A549 (cell line): ENCODE results near the gene ELSPBP1. TPM values are rescaled to one million over a fixed set of nuclear protein-coding genes. Genes with fewer than 3 reads are reported as not detected.

Source experiments
- ATAC-seq, 2 experiments: fragments of 200-7000 bp in 1 of 2; fragments of >200 bp in 1 of 2; cut with Nextera tagmentation in 1 of 2; cut with Tn5 transposase in 1 of 2; 3 replicates each; pipeline versions ENCODE4 v1.8.0 to v1.9.1; 2018 to 2020; ENCODE audit warnings: mild to moderate bottlenecking in 1 of 2, moderate library complexity in 1 of 2
- CTCF ChIA-PET: fragments of 300-600 bp; sonication (Branson Sonifier 250); formaldehyde crosslinking; extraction: SDS; loops from one replicate; lab custom pipeline; 2021; ENCODE audit warnings: antibody characterized with exemption, inconsistent platforms; lab: Yijun Ruan, JAX
- POLR2A ChIA-PET: fragments of 350-600 bp; formaldehyde crosslinking; extraction: SDS; loops from one replicate; lab custom pipeline; 2021; ENCODE audit warnings: antibody characterized with exemption, inconsistent platforms; lab: Yijun Ruan, JAX
- DNase-seq, 2 experiments: peaks; one replicate each; pipeline versions ENCODE4 v3.0.0 to v3.0.0-alpha.2; 2011 to 2016; ENCODE audit warnings: low read depth in 1 of 2, low spot score in 1 of 2
- FAIRE-seq: peaks from 2 replicates; lab custom pipeline; 2011; peaks lifted over from hg19 to GRCh38; lab: Jason Lieb, UNC
- H3K27ac ChIP-seq, 2 experiments: fragments of >200 bp; sonication (Bioruptor Twin); formaldehyde crosslinking; 3 replicates each; pipeline ENCODE4 v1.5.1; 2016 to 2017
- H3K4me1 ChIP-seq: fragments of >200 bp; sonication (Bioruptor Twin); formaldehyde crosslinking; 3 replicates; pipeline ENCODE4 v1.6.1; 2016
- H3K4me2 ChIP-seq: fragments of >200 bp; sonication (Bioruptor Twin); formaldehyde crosslinking; 3 replicates; pipeline ENCODE4 v1.6.1; 2016
- H3K4me3 ChIP-seq: fragments of >200 bp; sonication (Bioruptor Twin); formaldehyde crosslinking; 3 replicates; pipeline ENCODE4 v1.5.1; 2016
- H3K9me3 ChIP-seq: fragments of >200 bp; sonication (Bioruptor Twin); formaldehyde crosslinking; 3 replicates; pipeline ENCODE4 v1.6.1; 2016
- BCL3 ChIP-seq: fragments of >200 bp; sonication (Bioruptor Twin); formaldehyde crosslinking; IDR thresholded peaks from 3 replicates; pipeline ENCODE4 v1.6.1; 2016
- CHD2 ChIP-seq: fragments of 150-350 bp; IDR thresholded peaks from 2 replicates; pipeline ENCODE4 v1.6.1; 2014; ENCODE audit warnings: low read length; ENCODE audit not compliant: partially characterized antibody
- CHD4 ChIP-seq: fragments of 200-600 bp; sonication (generic); IDR thresholded peaks from 2 replicates; pipeline ENCODE4 v1.6.1; 2016; ENCODE audit warnings: antibody characterized with exemption, mild to moderate bottlenecking, borderline replicate concordance
- EHMT2 ChIP-seq: fragments of 200-600 bp; sonication (generic); IDR thresholded peaks from 2 replicates; pipeline ENCODE4 v1.6.1; 2016; ENCODE audit warnings: antibody characterized with exemption, low read depth, mild to moderate bottlenecking, moderate library complexity
- FOSL2 ChIP-seq, 2 experiments: fragments of 450-650 bp in 1 of 2; fragments of >200 bp in 1 of 2; sonication (Bioruptor Twin) in 1 of 2; formaldehyde crosslinking; IDR thresholded peaks; 2 replicates each; pipeline versions ENCODE4 v1.5.0 to v1.6.1; 2016 to 2020; ENCODE audit warnings: mild to moderate bottlenecking in 1 of 2, moderate library complexity in 1 of 2
- FOXS1 ChIP-seq: fragments of 250-450 bp; sonication (Bioruptor Pico); IDR thresholded peaks from 2 replicates; pipeline ENCODE4 v1.5.0; 2020; ENCODE audit warnings: mild to moderate bottlenecking, moderate library complexity
- HDAC2 ChIP-seq: fragments of 200-600 bp; sonication (generic); IDR thresholded peaks from 2 replicates; pipeline ENCODE4 v1.6.1; 2016
- HOXA7 ChIP-seq: fragments of 250-450 bp; sonication (Bioruptor Pico); IDR thresholded peaks from 2 replicates; pipeline ENCODE4 v1.5.0; 2020; ENCODE audit warnings: mild to moderate bottlenecking, moderate library complexity
- KDM1A ChIP-seq: fragments of 200-600 bp; sonication (generic); IDR thresholded peaks from 2 replicates; pipeline ENCODE4 v1.6.1; 2016; ENCODE audit warnings: low read depth, mild to moderate bottlenecking
- KDM5A ChIP-seq: fragments of 200-600 bp; sonication (generic); IDR thresholded peaks from 2 replicates; pipeline ENCODE4 v1.6.1; 2016; ENCODE audit warnings: antibody characterized with exemption, mild to moderate bottlenecking
- MYC ChIP-seq: IDR thresholded peaks from 2 replicates; pipeline ENCODE4 v1.6.1; 2012; ENCODE audit warnings: mild to moderate bottlenecking, inconsistent platforms, low read length, improper control_type of control experiment, borderline replicate concordance
- NPAS2 ChIP-seq: fragments of 250-450 bp; sonication (Bioruptor Pico); IDR thresholded peaks from 2 replicates; pipeline ENCODE4 v1.8.0; 2022; ENCODE audit warnings: mild to moderate bottlenecking, moderate library complexity, borderline replicate concordance
- REST ChIP-seq: fragments of 200-600 bp; sonication (generic); IDR thresholded peaks from 2 replicates; pipeline ENCODE4 v1.6.1; 2016; ENCODE audit warnings: antibody characterized with exemption, mild to moderate bottlenecking, moderate library complexity
- SMC3 ChIP-seq: fragments of >200 bp; sonication (Bioruptor Twin); formaldehyde crosslinking; IDR thresholded peaks from 3 replicates; pipeline ENCODE4 v1.6.1; 2018; ENCODE audit warnings: inconsistent platforms
- TFCP2L1 ChIP-seq: fragments of 250-450 bp; sonication (Bioruptor Pico); IDR thresholded peaks from 2 replicates; pipeline ENCODE4 v1.5.0; 2021; ENCODE audit warnings: mild to moderate bottlenecking
- ZSCAN20 ChIP-seq: fragments of 250-450 bp; sonication (Bioruptor Pico); IDR thresholded peaks from 2 replicates; pipeline ENCODE4 v1.8.0; 2022; ENCODE audit warnings: mild to moderate bottlenecking, moderate library complexity
- WGBS: methylation state at CpG from one replicate; pipeline ENCODE4 v1.1.6; 2017; ENCODE audit errors: missing lambda C conversion rate; 5-methylcytosine and 5-hydroxymethylcytosine counted together
- polyA plus RNA-seq, 4 experiments: library from polyadenylated mRNA; depleted of rRNA in 3 of 4; stranded (reverse); fragments of >200 nt; fragmentation: RNase III in 1 of 4; extraction: RNeasy Plus Mini Kit Qiagen cat#74134 plus additional on column Dnase treatment in 1 of 4; gene quantifications; 2 replicates in 3 of 4; 3 replicates in 1 of 4; pipeline ENCODE4 v1.2.3, GENCODE V29; 2011 to 2017
- TF ChIP-seq, protein P1 (sequence below): fragments of 250-450 bp; sonication (Bioruptor Pico); IDR thresholded peaks from 2 replicates; pipeline ENCODE4 v1.5.0; 2021; ENCODE audit warnings: mild to moderate bottlenecking, moderate library complexity, borderline replicate concordance
- TF ChIP-seq, protein P2 (sequence below): IDR thresholded peaks from 2 replicates; pipeline ENCODE4 v1.6.1; 2012
- TF ChIP-seq, protein P3 (sequence below): fragments of >200 bp; sonication (Bioruptor Twin); formaldehyde crosslinking; IDR thresholded peaks from 3 replicates; pipeline ENCODE4 v1.5.1; 2016

The ELSPBP1 gene
- polyA plus RNA-seq, 2 of the 4 experiments (the other 2 are of a cell fraction) = not detected

GRCh38 chr19:48006762-48007161 lies 12.3 kb downstream of the ELSPBP1 start:
- ATAC-seq = peak in 1 of 2 experiments; percentile 42; a peak in 1 of 6 replicates
- H3K9me3 ChIP-seq = peaks cover 10% of the 10 kb centered on the region
- POLR2A ChIA-PET = no interaction called here

GRCh38 chr19:48010932-48011758 lies 16.7 kb downstream of the ELSPBP1 start:
- TF ChIP-seq FOSL2 (IDR thresholded peaks at IDR 0.05) = no peak
- TF ChIP-seq FOSL2 (CRISPR knock-in tag; IDR thresholded peaks at IDR 0.05) = no peak
- TF ChIP-seq, protein P1, sequence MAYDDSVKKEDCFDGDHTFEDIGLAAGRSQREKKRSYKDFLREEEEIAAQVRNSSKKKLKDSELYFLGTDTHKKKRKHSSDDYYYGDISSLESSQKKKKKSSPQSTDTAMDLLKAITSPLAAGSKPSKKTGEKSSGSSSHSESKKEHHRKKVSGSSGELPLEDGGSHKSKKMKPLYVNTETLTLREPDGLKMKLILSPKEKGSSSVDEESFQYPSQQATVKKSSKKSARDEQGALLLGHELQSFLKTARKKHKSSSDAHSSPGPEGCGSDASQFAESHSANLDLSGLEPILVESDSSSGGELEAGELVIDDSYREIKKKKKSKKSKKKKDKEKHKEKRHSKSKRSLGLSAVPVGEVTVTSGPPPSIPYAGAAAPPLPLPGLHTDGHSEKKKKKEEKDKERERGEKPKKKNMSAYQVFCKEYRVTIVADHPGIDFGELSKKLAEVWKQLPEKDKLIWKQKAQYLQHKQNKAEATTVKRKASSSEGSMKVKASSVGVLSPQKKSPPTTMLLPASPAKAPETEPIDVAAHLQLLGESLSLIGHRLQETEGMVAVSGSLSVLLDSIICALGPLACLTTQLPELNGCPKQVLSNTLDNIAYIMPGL = no peak
- TF ChIP-seq ZSCAN20 (CRISPR knock-in tag) = no peak
- no peak for TF ChIP-seq KDM1A
- no peak for TF ChIP-seq CHD4
- Histone ChIP-seq H3K9me3 (peaks cover 15% of the 10 kb centered on the region), H3K4me1 (no peaks in the 10 kb centered on the region), H3K4me2 (no peak overlapping the region), H3K27ac (no peak overlapping the region), H3K4me3 (no peak overlapping the region)
- no peak for DNase-seq
- 50% methylated on average over 11 of the region's 11 CpGs for WGBS
- no peak for ATAC-seq
- CTCF ChIA-PET = no interaction called here
- peak; percentile 78 for FAIRE-seq
- POLR2A ChIA-PET = no interaction called here

More at GRCh38 chr19:48006762-48007161, 12.3 kb downstream of the ELSPBP1 start:
- 21% methylated on average over 6 of the region's 6 CpGs for whole genome bisulfite sequencing
- no peak for TF ChIP-seq EHMT2
- TF ChIP-seq, protein P2, sequence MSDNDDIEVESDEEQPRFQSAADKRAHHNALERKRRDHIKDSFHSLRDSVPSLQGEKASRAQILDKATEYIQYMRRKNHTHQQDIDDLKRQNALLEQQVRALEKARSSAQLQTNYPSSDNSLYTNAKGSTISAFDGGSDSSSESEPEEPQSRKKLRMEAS = no peak
- no peak for TF ChIP-seq ZSCAN20 (CRISPR knock-in tag)
- TF ChIP-seq, protein P3, sequence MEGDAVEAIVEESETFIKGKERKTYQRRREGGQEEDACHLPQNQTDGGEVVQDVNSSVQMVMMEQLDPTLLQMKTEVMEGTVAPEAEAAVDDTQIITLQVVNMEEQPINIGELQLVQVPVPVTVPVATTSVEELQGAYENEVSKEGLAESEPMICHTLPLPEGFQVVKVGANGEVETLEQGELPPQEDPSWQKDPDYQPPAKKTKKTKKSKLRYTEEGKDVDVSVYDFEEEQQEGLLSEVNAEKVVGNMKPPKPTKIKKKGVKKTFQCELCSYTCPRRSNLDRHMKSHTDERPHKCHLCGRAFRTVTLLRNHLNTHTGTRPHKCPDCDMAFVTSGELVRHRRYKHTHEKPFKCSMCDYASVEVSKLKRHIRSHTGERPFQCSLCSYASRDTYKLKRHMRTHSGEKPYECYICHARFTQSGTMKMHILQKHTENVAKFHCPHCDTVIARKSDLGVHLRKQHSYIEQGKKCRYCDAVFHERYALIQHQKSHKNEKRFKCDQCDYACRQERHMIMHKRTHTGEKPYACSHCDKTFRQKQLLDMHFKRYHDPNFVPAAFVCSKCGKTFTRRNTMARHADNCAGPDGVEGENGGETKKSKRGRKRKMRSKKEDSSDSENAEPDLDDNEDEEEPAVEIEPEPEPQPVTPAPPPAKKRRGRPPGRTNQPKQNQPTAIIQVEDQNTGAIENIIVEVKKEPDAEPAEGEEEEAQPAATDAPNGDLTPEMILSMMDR = peak; percentile 19; the same call in 2 of the 3 replicates
- no peak for TF ChIP-seq MYC
- TF ChIP-seq HDAC2 = no peak
- H3K4me3 ChIP-seq = no peak overlapping the region
- CTCF ChIA-PET = interaction anchor here (0.6 to 2.2 kb wide), 7 partner anchors 10 to 132 kb away, joined by 3 to 8 read pairs (median 4); partner anchors contain the start of gene ELSPBP1
- no peak overlapping the region for H3K27ac ChIP-seq
- no peaks in the 10 kb centered on the region for H3K4me1 ChIP-seq
- no peak for FAIRE-seq
- H3K4me2 ChIP-seq = 0 out of 3 replicates have a peak overlapping the region, but pooled peaks have one; percentile 7
- peak; percentile 51 to 74 for DNase-seq

GRCh38 chr19:48020686-48021085 lies 26.3 kb downstream of the ELSPBP1 start:
- FAIRE-seq = no peak
- ChIA-PET POLR2A (no interaction called here), CTCF (interaction anchor here (0.7 to 1.0 kb wide), 2 partner anchors 132 to 135 kb away, joined by 3 to 4 read pairs; no protein-coding TSS in a partner anchor)
- Histone ChIP-seq H3K4me3 (no peak overlapping the region), H3K4me1 (no peaks in the 10 kb centered on the region), H3K9me3 (peaks cover 6% of the 10 kb centered on the region), H3K4me2 (no peak overlapping the region), H3K27ac (no peak overlapping the region)
- no peak for DNase-seq
- no peak for ATAC-seq
- 52% methylated on average over 3 of the region's 3 CpGs for WGBS
- TF ChIP-seq REST (no peak), SMC3 (no peak), KDM5A (no peak), FOXS1 (CRISPR knock-in tag) (no peak), NPAS2 (CRISPR knock-in tag) (no peak), CHD2 (no peak), MYC (no peak), TFCP2L1 (CRISPR knock-in tag) (no peak), HDAC2 (no peak), BCL3 (no peak), HOXA7 (CRISPR knock-in tag) (no peak)
- TF ChIP-seq, protein P3 = no peak
